ENCODE measurements around the gene HOXC9. TPM values are rescaled to one million over a fixed set of nuclear protein-coding genes. Genes with fewer than 3 reads are reported as not detected.

HOXC9 gene
- total RNA-seq: not detected in 2 replicates

GRCh38 chr12:54000116-54001114 lies at the start of gene HOXC9:
Gene HOXC9 (plus strand): TSS chr12:54000161. CDS start chr12:54000189, 28 bp downstream.
- no peak for DNase-seq
- Mint-ChIP-seq H3K4me3 (no peak within 1 kb of the TSS), H3K27ac (peak within 1 kb of the TSS; percentile 24), H3K36me3 (ENCODE audit: low read depth) (peaks cover 1% of the 10 kb centered on the region), H3K9me3 (no peaks in the 10 kb centered on the region), H3K27me3 (peaks cover 78% of the 10 kb centered on the region), H3K4me1 (peaks cover 21% of the 10 kb centered on the region)
- no peak for TF ChIP-seq CTCF (IDR thresholded peaks at IDR 0.05)
- no peak for ATAC-seq (ENCODE audit: low read depth)
- ChIA-PET POLR2A (interaction anchor here (0.7 kb wide), 1 partner anchor 17 kb away, joined by 4 read pairs; no protein-coding TSS in a partner anchor), CTCF (interaction anchor here (1.2 to 2.6 kb wide), 2 partner anchors 201 to 207 kb away, joined by 3 to 11 read pairs; no protein-coding TSS in a partner anchor)
- intact Hi-C loops (cut with micrococcal nuclease): loop anchor here (10.0 kb wide), 2 partner anchors 246 to 394 kb away; partner anchors contain the start of gene CISTR

GRCh38 chr12:53950437-53950773 lies 49.6 kb upstream of the HOXC9 start:
- POLR2A ChIA-PET: interaction anchor here (1.2 kb wide), 1 partner anchor 34 kb away, joined by 6 read pairs; the partner anchor contains the start of gene HOXC10
- intact Hi-C loops (cut with micrococcal nuclease): loop anchor here (5.0 kb wide), 2 partner anchors 47 to 102 kb away; partner anchors contain the start of gene HOXC4

GRCh38 chr12:53950789-53951576 lies 49.0 kb upstream of the HOXC9 start:
- Mint-ChIP-seq H3K4me1 (peaks cover 4% of the 10 kb centered on the region), H3K36me3 (ENCODE audit: low read depth) (no peaks in the 10 kb centered on the region), H3K27me3 (peaks cover 67% of the 10 kb centered on the region), H3K4me3 (no peak overlapping the region), H3K27ac (peak overlapping the region; percentile 53), H3K9me3 (no peaks in the 10 kb centered on the region)
- POLR2A ChIA-PET: interaction anchor here (1.2 kb wide), 1 partner anchor 33 kb away, joined by 6 read pairs; the partner anchor contains the start of gene HOXC10
- intact Hi-C loops (cut with micrococcal nuclease): loop anchor here (5.0 kb wide), 2 partner anchors 46 to 101 kb away; partner anchors contain the start of gene HOXC4
- CTCF ChIA-PET: no interaction called here
- no peak for TF ChIP-seq CTCF (IDR thresholded peaks at IDR 0.05)
- ATAC-seq (ENCODE audit: low read depth) (no peak), DNase-seq (no peak)

More at GRCh38 chr12:53950437-53950773, 49.6 kb upstream of the HOXC9 start:
- Mint-ChIP-seq H3K27ac (no peak overlapping the region), H3K4me1 (peaks cover 4% of the 10 kb centered on the region), H3K9me3 (no peaks in the 10 kb centered on the region), H3K4me3 (no peak overlapping the region), H3K27me3 (peaks cover 68% of the 10 kb centered on the region), H3K36me3 (ENCODE audit: low read depth) (no peaks in the 10 kb centered on the region)
- CTCF ChIA-PET: no interaction called here
- ATAC-seq (ENCODE audit: low read depth): no peak
- no peak for DNase-seq
- TF ChIP-seq CTCF (IDR thresholded peaks at IDR 0.05): no peak

- no peaks in the 10 kb centered on the region for H3K9me3 Mint-ChIP-seq
- CTCF ChIA-PET: no interaction called here
- no peaks in the 10 kb centered on the region for H3K36me3 Mint-ChIP-seq (ENCODE audit: low read depth)
- intact Hi-C loops (cut with micrococcal nuclease): loop anchor here (5.0 kb wide), 2 partner anchors 46 to 101 kb away; partner anchors contain the start of gene HOXC4
- peaks cover 67% of the 10 kb centered on the region for H3K27me3 Mint-ChIP-seq
- no peak for TF ChIP-seq CTCF (IDR thresholded peaks at IDR 0.05)
- peaks cover 4% of the 10 kb centered on the region for H3K4me1 Mint-ChIP-seq
- no peak for DNase-seq
- POLR2A ChIA-PET: interaction anchor here (1.2 kb wide), 1 partner anchor 33 kb away, joined by 6 read pairs; the partner anchor contains the start of gene HOXC10
- no peak overlapping the region for H3K27ac Mint-ChIP-seq
- no peak for ATAC-seq (ENCODE audit: low read depth)
- no peak overlapping the region for H3K4me3 Mint-ChIP-seq
These were observed 48.2 kb upstream of the HOXC9 start for GRCh38 chr12:53951577-53952334.

All from activated B cell treated with CpG ODN at 0.5 μM for 24 hours (primary cell).